GM12892 (cell line): ENCODE measurements around the gene IFI30.

ENCODE experiments used
- DNase-seq: peaks from one replicate; pipeline ENCODE4 v3.0.0; 2011; ENCODE audit not compliant: insufficient read length
- FAIRE-seq: peaks from 2 replicates; lab custom pipeline; 2011; peaks lifted over from hg19 to GRCh38; lab: Jason Lieb, UNC
- POLR2A ChIP-seq: IDR thresholded peaks from 2 replicates; pipeline ENCODE4 v1.6.1; 2011; ENCODE audit warnings: low read depth, low read length, control low read depth
- POLR2AphosphoS5 ChIP-seq: IDR thresholded peaks from 2 replicates; pipeline ENCODE4 v1.6.1; 2011; ENCODE audit warnings: low read depth, low read length, control low read depth
- TAF1 ChIP-seq: IDR thresholded peaks from 2 replicates; pipeline ENCODE4 v1.6.1; 2011; ENCODE audit warnings: low read depth, mild to moderate bottlenecking, control low read depth, low read length, borderline replicate concordance

The IFI30 gene

DNA sequence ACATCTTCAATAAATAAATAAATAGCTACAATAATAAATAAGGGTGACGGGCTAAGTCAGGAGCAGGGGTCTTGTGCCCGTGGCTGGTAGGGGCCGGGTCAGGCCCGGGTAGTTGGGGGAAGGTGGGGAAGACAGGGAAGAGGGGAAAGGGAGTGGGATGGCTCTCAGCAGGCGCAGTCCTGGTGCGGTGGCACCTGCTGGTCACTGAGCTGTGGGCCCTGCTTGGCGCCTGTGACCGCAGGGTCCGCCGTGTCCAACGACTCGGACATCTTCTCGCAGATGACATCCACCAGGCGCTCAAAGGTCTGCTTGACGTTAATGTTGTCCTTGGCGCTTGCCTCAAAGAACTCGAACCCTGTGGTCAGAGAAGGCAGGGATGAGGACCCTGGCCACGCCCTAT, 23.7 kb downstream of the IFI30 start:
- FAIRE-seq (no peak), DNase-seq (no peak)
- TF ChIP-seq TAF1: no peak
- no peak for TF ChIP-seq POLR2AphosphoS5
- TF ChIP-seq POLR2A: no peak

DNA sequence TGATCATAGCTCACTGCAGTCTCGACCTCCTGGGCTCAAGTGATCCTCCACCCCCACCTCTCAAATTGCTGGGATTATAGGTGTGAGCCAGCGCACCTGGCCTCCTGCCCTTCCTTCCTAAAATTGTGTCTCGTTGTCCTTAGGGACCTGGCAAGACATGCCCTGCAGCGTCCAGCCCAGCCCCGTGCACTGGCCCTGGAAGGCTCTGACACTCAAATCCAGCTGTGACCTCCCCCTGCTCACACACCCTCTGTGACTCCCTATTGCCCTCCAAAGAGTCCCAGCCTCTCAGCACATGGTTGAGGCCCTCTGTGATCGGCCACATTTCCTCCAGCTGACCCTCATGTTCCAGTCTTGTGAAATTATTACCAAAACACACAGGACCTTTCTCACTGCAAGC, 24.3 kb downstream of the IFI30 start:
- TF ChIP-seq TAF1 (no peak), POLR2A (no peak), POLR2AphosphoS5 (no peak)
- no peak for DNase-seq
- no peak for FAIRE-seq

DNA sequence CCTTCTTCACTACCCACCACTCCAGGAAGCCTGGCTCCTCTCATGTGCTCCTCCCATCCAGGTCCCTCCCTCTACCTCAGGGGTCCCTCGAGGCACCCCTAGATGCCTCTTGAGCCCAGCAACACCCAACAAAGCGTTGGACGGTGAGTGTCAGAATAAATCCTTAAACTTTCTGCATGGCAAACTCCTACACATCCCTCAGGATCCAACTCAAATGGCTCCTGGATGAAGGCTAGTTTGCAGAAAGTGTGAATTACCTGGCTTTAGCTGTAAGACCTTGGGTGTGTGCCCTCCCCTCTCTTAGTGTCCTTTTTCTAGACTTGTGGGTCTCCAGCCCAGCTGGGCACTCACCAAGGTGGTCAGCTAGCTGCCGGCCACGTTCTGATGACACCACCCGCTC, 24.8 kb downstream of the IFI30 start:
- TF ChIP-seq POLR2A (no peak), TAF1 (no peak), POLR2AphosphoS5 (no peak)
- DNase-seq: no peak
- no peak for FAIRE-seq

DNA sequence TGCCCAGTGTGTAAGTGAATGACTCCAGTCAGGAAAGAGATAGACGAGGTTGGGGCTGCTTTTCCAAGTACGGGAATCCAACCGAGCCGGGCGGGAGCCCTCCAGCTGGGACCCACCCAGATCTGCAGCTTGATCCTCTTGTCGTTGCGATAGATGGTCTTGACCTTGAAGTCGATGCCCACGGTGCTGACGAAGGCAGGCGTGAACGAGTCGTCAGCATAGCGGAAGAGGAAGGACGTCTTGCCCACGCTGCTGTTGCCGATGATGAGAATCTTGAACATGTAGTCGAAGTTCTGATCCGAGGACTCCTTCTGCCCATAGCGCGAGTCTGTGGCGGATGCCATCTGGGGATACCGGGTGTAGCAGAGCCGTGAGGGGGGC, 28.8 kb downstream of the IFI30 start:
- TF ChIP-seq TAF1 (no peak), POLR2AphosphoS5 (no peak), POLR2A (no peak)
- DNase-seq: no peak
- no peak for FAIRE-seq

DNA sequence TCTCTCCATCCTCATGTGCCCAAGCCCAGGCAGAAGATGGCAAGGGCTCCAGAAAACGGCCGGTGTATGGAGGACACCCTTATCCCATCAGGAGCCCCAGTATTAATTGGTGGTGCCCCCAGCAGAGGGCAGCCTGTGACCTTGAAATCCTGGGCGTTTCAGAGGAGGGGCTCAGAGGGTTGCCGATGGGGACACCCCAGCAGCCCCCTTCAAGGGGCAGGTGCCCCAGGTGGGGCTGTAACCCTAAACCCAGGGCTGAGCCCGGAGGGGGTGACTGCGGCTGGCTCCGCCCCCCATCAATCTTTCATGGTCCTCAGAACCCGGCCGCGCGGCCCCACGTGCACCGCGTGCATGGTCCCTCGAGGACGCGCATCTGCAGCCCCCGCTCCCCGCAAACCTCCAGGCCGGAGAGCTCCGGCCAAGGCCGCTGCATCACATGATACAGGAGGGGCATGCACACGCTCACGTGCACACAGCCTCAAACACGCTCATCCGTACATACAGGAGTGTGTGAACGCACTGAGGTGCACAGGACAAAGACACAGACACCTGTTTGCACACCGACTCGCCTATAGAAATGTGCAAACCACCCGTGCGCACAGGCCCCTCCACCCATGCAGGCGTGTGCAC, 29.3 kb downstream of the IFI30 start:
- TF ChIP-seq POLR2A (no peak), TAF1 (no peak), POLR2AphosphoS5 (no peak)
- FAIRE-seq (peak; percentile 17), DNase-seq (no peak)

DNA sequence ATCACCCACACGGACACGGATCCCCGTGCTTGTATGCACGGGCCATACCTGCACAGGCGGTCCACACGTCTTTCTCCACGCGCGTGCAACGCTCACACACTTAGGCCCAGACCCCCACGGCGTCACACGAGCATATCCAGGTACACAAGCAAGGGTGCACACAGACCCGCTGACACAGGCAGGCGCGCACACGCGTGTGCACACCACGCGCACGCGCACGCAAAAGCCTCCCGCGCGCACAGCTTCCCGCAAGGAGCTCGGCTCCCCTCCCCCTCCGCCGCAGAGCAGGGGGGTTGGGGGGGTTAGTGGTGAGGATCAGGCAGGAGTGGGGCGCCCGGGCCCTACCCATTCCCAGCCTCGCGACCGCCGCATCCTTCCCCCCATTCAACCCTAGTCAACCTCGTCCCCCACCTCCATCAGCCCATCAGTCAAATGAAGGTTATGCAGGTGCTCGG, 29.8 kb downstream of the IFI30 start:
- DNase-seq (no peak), FAIRE-seq (peak; percentile 71)
- TF ChIP-seq TAF1 (no peak), POLR2AphosphoS5 (no peak), POLR2A (no peak)

DNA sequence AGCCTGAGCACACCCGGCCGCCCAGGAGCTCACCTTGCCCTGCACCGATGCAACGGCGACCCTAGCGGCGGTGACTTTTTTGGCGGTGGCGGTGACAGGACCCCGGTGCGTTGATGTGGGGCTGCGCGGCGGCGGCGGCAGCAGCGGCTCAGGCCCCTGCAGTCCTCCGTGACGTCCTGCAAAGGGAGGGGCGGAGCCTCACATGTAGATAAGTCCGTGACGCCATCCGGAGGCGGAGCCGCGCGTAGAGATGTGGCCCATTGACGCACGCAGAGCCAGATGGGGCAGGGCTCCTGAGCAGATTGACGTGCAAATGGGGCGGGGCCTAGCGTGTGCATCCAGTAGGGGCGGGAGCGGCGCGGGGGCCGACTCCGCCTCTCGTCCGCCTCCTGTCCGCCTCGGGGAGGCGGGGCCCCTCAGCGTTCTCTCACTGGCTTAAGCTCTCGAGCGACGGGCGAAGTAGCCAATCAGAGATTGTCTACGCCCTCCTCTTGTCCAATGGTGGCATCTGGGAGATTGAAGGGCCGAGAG, 30.3 kb downstream of the IFI30 start, which contains the start of gene RAB3A:
RAB3A (minus strand) TSS at position 180 of the 531 bp plus-strand sequence. CDS start 1,302 bp downstream, outside the sequence.
- TF ChIP-seq TAF1 (no peak), POLR2A (peak; percentile 30; the same call in 1 of the 2 replicates), POLR2AphosphoS5 (no peak)
- DNase-seq: peak; percentile 98
- FAIRE-seq: peak; percentile 99

DNA sequence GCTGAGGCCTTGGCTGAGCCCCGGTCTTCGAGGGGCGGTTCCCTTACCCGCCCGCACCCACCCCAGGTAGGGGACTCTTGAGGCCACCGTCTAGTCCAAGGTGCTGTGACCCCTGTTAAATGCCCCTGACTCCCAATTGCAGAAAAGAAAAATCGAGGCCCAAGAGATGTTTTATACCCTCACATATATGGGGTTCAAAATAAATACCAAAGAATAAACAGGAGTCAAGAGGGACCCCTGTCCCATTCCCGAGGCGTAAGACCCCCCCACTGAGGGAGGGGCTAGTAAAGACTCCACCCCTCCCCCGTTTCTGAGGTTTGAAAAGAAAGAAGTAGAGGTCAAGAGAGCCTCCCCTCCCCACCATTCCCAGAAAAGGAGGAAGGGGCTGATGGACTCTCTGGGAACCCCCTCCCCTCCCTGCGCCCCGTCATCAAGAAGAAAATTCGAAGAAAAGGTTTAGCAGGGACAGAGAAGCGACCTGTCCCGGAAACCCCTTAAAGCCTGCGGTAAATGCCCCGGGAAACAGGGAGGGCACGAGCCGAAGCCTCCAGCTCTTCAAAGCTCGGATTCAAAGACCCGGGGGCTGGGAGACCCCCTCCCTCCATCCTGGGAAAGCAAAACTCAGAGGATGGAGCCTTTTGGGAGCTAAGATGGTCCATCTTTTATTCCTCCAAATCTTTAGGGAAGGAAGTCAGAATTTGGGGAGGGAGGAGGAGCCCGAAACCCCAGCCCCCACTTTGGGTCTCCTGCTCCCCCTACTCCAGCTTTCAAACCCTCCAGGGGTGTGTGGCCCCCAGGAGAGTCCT, 31.0 kb downstream of the IFI30 start:
- DNase-seq (no peak), FAIRE-seq (no peak)
- TF ChIP-seq POLR2A (no peak), POLR2AphosphoS5 (no peak), TAF1 (no peak)

DNA sequence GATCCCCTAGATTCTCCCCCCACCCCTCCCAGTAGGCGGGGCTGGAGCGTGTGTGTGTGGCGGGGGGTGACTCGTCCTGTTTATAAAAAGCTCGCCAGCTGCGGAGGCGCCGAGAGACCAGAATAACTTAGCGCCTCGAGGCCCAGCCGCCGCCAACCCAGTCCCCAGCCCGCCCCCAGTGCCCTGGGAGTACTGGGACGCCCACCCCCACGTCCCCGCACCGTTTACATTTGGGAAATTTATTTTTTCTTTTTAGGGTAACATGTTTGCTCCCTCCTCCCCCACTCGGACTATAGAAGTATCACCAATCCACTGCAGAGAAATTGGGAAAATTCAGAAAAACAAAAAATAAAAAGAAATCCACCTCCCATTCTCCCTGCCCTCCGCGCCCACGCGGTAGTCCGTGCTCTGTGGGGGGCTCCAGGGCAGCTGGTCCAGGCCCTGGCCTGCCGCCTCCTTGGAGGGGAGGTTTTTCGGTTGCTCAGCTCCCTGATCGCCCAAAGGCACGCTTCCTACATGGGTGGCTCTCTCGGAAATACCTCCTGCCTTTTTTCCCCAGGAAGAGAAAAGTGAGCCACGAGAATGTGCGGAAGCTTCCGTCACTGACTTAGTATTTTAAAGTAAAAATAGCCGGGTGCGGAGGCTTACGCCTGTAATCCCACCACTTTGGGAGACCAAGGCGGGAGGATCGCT, 31.7 kb downstream of the IFI30 start:
- peak; percentile 9 for FAIRE-seq
- DNase-seq: no peak
- TF ChIP-seq TAF1 (no peak), POLR2A (no peak), POLR2AphosphoS5 (no peak)

DNA sequence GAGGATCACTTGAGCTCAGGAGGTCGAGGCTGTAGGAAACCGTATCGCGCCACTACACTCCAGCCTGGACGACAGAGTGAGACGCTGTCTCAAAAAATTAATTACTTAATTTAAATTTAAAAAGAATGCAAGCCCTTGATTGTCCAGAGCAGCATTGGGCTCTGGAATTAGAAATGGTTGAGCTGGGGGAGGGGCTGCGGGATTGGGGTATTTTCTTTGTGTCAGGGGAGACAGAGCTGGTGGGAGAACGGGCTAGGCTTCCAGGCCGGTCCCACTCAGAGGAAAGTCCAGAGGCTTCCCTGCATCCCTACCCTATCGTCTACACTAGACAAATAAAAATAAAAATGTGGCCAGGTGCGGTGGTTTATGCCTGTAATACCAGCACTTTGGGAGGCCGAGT, 32.4 kb downstream of the IFI30 start:
- TF ChIP-seq TAF1 (no peak), POLR2AphosphoS5 (no peak), POLR2A (no peak)
- FAIRE-seq (no peak), DNase-seq (no peak)
